ENCODE results near the gene COL19A1. TPM values are rescaled to one million over a fixed set of nuclear protein-coding genes. Genes with fewer than 3 reads are reported as not detected.

COL19A1 gene
- total and polyA plus RNA-seq, 9 of the 15 experiments (the other 6 are each of a cell fraction or from before 2014, with no cell fraction given) = not detected

- TF ChIP-seq USF2 (CRISPR knock-in tag; IDR thresholded peaks at IDR 0.05) = no peak
- TF ChIP-seq STAT5A (IDR thresholded peaks at IDR 0.05; ENCODE audit: borderline replicate concordance, low read length) = no peak
- TF ChIP-seq ZBTB11 (CRISPR knock-in tag; IDR thresholded peaks at IDR 0.05) = no peak
- no peak for TF ChIP-seq SNAPC5 (CRISPR knock-in tag; IDR thresholded peaks at IDR 0.05)
- TF ChIP-seq LEF1 (IDR thresholded peaks at IDR 0.05) = no peak
- TF ChIP-seq HMGN3 (IDR thresholded peaks at IDR 0.05; ENCODE audit: borderline replicate concordance, extremely low read depth, insufficient read length, low read depth, low read length) = no peak
- TF ChIP-seq HDAC8 (tag; IDR thresholded peaks at IDR 0.05) = no peak
- no peak for TF ChIP-seq ELK3 (CRISPR knock-in tag; IDR thresholded peaks at IDR 0.05)
- no peak for TF ChIP-seq THRAP3 (IDR thresholded peaks at IDR 0.05; ENCODE audit: borderline replicate concordance)
- no peak for TF ChIP-seq ERF (CRISPR knock-in tag; IDR thresholded peaks at IDR 0.05)
- TF ChIP-seq ZNF197 (CRISPR knock-in tag; IDR thresholded peaks at IDR 0.05; ENCODE audit: low read depth) = no peak
- TF ChIP-seq ZC3H11A (IDR thresholded peaks at IDR 0.05; ENCODE audit: low read depth, low read length) = no peak
- no peak for TF ChIP-seq ZNF655 (CRISPR knock-in tag; IDR thresholded peaks at IDR 0.05)
- TF ChIP-seq ZNF639 (CRISPR knock-in tag; conservative IDR thresholded peaks at IDR 0.05 in 1 of 2, IDR thresholded peaks at IDR 0.05 in 1 of 2) = no peak
These were observed 648 bp downstream of the COL19A1 start (continued) for GRCh38 chr6:69866770-69867638.
